ENCODE results near the gene RUNDC3A. TPM values are rescaled to one million over a fixed set of nuclear protein-coding genes. Genes with fewer than 3 reads are reported as not detected.

The RUNDC3A gene
- total and polyA plus RNA-seq, 2 of the 13 experiments (the other 11 are each of a cell fraction or from before 2014, with no cell fraction given): 0.25 TPM; not detected in 1

GRCh38 chr17:44363613-44364159 is 55.3 kb downstream of the RUNDC3A start, which contains the start of gene FAM171A2 (continued):
- TF ChIP-seq, protein P1, sequence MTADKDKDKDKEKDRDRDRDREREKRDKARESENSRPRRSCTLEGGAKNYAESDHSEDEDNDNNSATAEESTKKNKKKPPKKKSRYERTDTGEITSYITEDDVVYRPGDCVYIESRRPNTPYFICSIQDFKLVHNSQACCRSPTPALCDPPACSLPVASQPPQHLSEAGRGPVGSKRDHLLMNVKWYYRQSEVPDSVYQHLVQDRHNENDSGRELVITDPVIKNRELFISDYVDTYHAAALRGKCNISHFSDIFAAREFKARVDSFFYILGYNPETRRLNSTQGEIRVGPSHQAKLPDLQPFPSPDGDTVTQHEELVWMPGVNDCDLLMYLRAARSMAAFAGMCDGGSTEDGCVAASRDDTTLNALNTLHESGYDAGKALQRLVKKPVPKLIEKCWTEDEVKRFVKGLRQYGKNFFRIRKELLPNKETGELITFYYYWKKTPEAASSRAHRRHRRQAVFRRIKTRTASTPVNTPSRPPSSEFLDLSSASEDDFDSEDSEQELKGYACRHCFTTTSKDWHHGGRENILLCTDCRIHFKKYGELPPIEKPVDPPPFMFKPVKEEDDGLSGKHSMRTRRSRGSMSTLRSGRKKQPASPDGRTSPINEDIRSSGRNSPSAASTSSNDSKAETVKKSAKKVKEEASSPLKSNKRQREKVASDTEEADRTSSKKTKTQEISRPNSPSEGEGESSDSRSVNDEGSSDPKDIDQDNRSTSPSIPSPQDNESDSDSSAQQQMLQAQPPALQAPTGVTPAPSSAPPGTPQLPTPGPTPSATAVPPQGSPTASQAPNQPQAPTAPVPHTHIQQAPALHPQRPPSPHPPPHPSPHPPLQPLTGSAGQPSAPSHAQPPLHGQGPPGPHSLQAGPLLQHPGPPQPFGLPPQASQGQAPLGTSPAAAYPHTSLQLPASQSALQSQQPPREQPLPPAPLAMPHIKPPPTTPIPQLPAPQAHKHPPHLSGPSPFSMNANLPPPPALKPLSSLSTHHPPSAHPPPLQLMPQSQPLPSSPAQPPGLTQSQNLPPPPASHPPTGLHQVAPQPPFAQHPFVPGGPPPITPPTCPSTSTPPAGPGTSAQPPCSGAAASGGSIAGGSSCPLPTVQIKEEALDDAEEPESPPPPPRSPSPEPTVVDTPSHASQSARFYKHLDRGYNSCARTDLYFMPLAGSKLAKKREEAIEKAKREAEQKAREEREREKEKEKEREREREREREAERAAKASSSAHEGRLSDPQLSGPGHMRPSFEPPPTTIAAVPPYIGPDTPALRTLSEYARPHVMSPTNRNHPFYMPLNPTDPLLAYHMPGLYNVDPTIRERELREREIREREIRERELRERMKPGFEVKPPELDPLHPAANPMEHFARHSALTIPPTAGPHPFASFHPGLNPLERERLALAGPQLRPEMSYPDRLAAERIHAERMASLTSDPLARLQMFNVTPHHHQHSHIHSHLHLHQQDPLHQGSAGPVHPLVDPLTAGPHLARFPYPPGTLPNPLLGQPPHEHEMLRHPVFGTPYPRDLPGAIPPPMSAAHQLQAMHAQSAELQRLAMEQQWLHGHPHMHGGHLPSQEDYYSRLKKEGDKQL (CRISPR knock-in tag; IDR thresholded peaks at IDR 0.05; ENCODE audit: low read depth): no peak
- TF ChIP-seq ZNF207 (IDR thresholded peaks at IDR 0.05; ENCODE audit: borderline replicate concordance): no peak
- TF ChIP-seq BRCA1 (CRISPR knock-in tag; IDR thresholded peaks at IDR 0.05): no peak
- no peak for TF ChIP-seq U2AF2 (IDR thresholded peaks at IDR 0.05; ENCODE audit: low read depth, low read length)
- peak; percentile 46 for TF ChIP-seq SKI (IDR thresholded peaks at IDR 0.05; ENCODE audit: partially characterized antibody)
- TF ChIP-seq PAXIP1 (CRISPR knock-in tag; conservative IDR thresholded peaks at IDR 0.05): no peak
- TF ChIP-seq, protein P2, sequence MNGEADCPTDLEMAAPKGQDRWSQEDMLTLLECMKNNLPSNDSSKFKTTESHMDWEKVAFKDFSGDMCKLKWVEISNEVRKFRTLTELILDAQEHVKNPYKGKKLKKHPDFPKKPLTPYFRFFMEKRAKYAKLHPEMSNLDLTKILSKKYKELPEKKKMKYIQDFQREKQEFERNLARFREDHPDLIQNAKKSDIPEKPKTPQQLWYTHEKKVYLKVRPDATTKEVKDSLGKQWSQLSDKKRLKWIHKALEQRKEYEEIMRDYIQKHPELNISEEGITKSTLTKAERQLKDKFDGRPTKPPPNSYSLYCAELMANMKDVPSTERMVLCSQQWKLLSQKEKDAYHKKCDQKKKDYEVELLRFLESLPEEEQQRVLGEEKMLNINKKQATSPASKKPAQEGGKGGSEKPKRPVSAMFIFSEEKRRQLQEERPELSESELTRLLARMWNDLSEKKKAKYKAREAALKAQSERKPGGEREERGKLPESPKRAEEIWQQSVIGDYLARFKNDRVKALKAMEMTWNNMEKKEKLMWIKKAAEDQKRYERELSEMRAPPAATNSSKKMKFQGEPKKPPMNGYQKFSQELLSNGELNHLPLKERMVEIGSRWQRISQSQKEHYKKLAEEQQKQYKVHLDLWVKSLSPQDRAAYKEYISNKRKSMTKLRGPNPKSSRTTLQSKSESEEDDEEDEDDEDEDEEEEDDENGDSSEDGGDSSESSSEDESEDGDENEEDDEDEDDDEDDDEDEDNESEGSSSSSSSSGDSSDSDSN (CRISPR knock-in tag; IDR thresholded peaks at IDR 0.05): peak; percentile 82; the same call in 1 of the 2 replicates
- TF ChIP-seq ZMYM2 (CRISPR knock-in tag; IDR thresholded peaks at IDR 0.05): no peak
- TF ChIP-seq SRY (CRISPR knock-in tag; IDR thresholded peaks at IDR 0.05): peak; percentile 43; the same call in 1 of the 2 replicates
- peak; percentile 46; the same call in 1 of the 2 replicates for TF ChIP-seq PRDM15 (CRISPR knock-in tag; IDR thresholded peaks at IDR 0.05)
- no peak for TF ChIP-seq REXO4 (CRISPR knock-in tag; IDR thresholded peaks at IDR 0.05; ENCODE audit: borderline replicate concordance)
- no peak for TF ChIP-seq ONECUT2 (CRISPR knock-in tag; IDR thresholded peaks at IDR 0.05)
- TF ChIP-seq ZNF263 (CRISPR knock-in tag; IDR thresholded peaks at IDR 0.05): 0 out of 2 replicates have a peak, but pooled peaks have one; percentile 57
- TF ChIP-seq HOXA3 (CRISPR knock-in tag; IDR thresholded peaks at IDR 0.05): peak; percentile 59; the same call in 1 of the 2 replicates
